B cell (primary cell): ENCODE results near the gene FAM53B. TPM values are rescaled to one million over a fixed set of nuclear protein-coding genes. Genes with fewer than 3 reads are reported as not detected.

Experiments
- ATAC-seq: fragments of 200-7000 bp; cut with Tn5 transposase; one replicate; pipeline ENCODE4 v1.10.0; 2021; ENCODE audit warnings: low read depth, mild to moderate bottlenecking, moderate number of reproducible peaks, moderate library complexity
- CTCF ChIA-PET: fragments of 350-600 bp; sonication (Branson Sonifier 250); formaldehyde crosslinking; loops from one replicate; lab custom pipeline; 2021; ENCODE audit warnings: antibody characterized with exemption, inconsistent platforms; lab: Charles Lee
- POLR2A ChIA-PET: fragments of 350-600 bp; sonication (Branson Sonifier 250); formaldehyde crosslinking; loops from one replicate; lab custom pipeline; 2021; ENCODE audit warnings: antibody characterized with exemption; lab: Charles Lee
- DNase-seq: peaks from one replicate; pipeline ENCODE4 v3.0.0; 2013
- H2AFZ ChIP-seq: 2 replicates; pipeline ENCODE4 v1.6.1; 2012; ENCODE audit warnings: mild to moderate bottlenecking, low read depth, low read length; ENCODE audit not compliant: insufficient read depth, poor library complexity, severe bottlenecking
- H3K27ac ChIP-seq, 2 donors: 1 replicate in 1 of 2; 2 replicates in 1 of 2; pipeline ENCODE4 v1.5.1; 2012 to 2013; ENCODE audit warnings: low read length in 2 of 2, mild to moderate bottlenecking in 2 of 2, moderate library complexity in 1 of 2
- H3K27me3 ChIP-seq, 4 experiments: fragments of 200-600 bp in 1 of 4; sonication (generic) in 1 of 4; replicated peaks in 1 of 4; 1 replicate in 2 of 4; 2 replicates in 2 of 4; pipeline versions ENCODE4 v1.6.1 to v1.7.0; 2013 to 2016; ENCODE audit warnings: low read length in 3 of 4, mild to moderate bottlenecking in 2 of 4, mixed read lengths in 1 of 4, moderate library complexity in 1 of 4; ENCODE audit not compliant: insufficient read depth in 4 of 4, control insufficient read depth in 3 of 4; ENCODE audit errors: control extremely low read depth in 1 of 4
- H3K36me3 ChIP-seq, 2 experiments: replicated peaks in 1 of 2; 1 replicate in 1 of 2; 2 replicates in 1 of 2; pipeline versions ENCODE4 v1.6.1 to v1.7.1; 2013; ENCODE audit warnings: low read length in 1 of 2; ENCODE audit not compliant: insufficient read depth in 2 of 2, control insufficient read depth in 1 of 2; ENCODE audit errors: control extremely low read depth in 1 of 2, extremely low read depth in 1 of 2
- H3K4me1 ChIP-seq, 2 donors: fragments of 200-600 bp in 1 of 2; sonication (generic) in 1 of 2; 1 replicate in 1 of 2; 2 replicates in 1 of 2; pipeline versions ENCODE4 v1.5.1 to v1.6.1; 2013 to 2017; ENCODE audit warnings: low read length in 2 of 2; ENCODE audit not compliant: control insufficient read depth in 2 of 2, insufficient read depth in 2 of 2
- H3K4me2 ChIP-seq: replicated peaks from 2 replicates; pipeline ENCODE3; 2012; ENCODE audit warnings: mild to moderate bottlenecking, low read depth, low read length; ENCODE audit not compliant: poor library complexity, severe bottlenecking
- H3K4me3 ChIP-seq, 5 experiments: fragments of 200-600 bp in 1 of 5; sonication (generic) in 1 of 5; 1 replicate in 3 of 5; 2 replicates in 2 of 5; pipeline versions ENCODE4 v1.5.1 to v1.7.0; 2011 to 2016; ENCODE audit warnings: low read length in 4 of 5, mild to moderate bottlenecking in 4 of 5, low read depth in 2 of 5, control low read depth in 1 of 5, moderate library complexity in 1 of 5; ENCODE audit not compliant: insufficient read depth in 1 of 5; ENCODE audit errors: control extremely low read depth in 1 of 5, extremely low read depth in 1 of 5
- H3K79me2 ChIP-seq: fragments of 200-600 bp; sonication (generic); one replicate; pipeline ENCODE4 v1.6.0; 2016; ENCODE audit warnings: low read length; ENCODE audit not compliant: control insufficient read depth, insufficient read depth
- H3K9ac ChIP-seq: fragments of 200-600 bp; sonication (generic); 2 replicates; pipeline ENCODE4 v1.6.1; 2017; ENCODE audit warnings: mild to moderate bottlenecking, low read length, moderate library complexity
- H3K9me3 ChIP-seq, 3 donors: one replicate each; pipeline versions ENCODE4 v1.6.1 to v1.7.1; 2013; ENCODE audit warnings: low read length in 2 of 3; ENCODE audit not compliant: control insufficient read depth in 2 of 3, insufficient read depth in 1 of 3; ENCODE audit errors: control extremely low read depth in 1 of 3
- H4K20me1 ChIP-seq: 2 replicates; pipeline ENCODE4 v1.6.0; 2012; ENCODE audit warnings: mild to moderate bottlenecking, low read length; ENCODE audit not compliant: insufficient read depth, control insufficient read depth, poor library complexity, severe bottlenecking
- H3K27ac Mint-ChIP-seq: one replicate; pipeline ENCODE4 v1.8.0; 2021; ENCODE audit warnings: mixed read lengths
- H3K27me3 Mint-ChIP-seq: one replicate; pipeline ENCODE4 v1.8.0; 2021; ENCODE audit warnings: mixed read lengths
- H3K4me1 Mint-ChIP-seq: one replicate; pipeline ENCODE4 v1.8.0; 2021; ENCODE audit warnings: mixed read lengths
- H3K4me3 Mint-ChIP-seq: one replicate; pipeline ENCODE4 v1.8.0; 2021; ENCODE audit warnings: mixed read lengths
- H3K9me3 Mint-ChIP-seq: one replicate; pipeline ENCODE4 v1.8.0; 2022; ENCODE audit warnings: mixed read lengths; ENCODE audit not compliant: insufficient read depth
- EZH2 ChIP-seq: IDR thresholded peaks from 2 replicates; pipeline ENCODE4 v1.6.1; 2012; ENCODE audit warnings: borderline replicate concordance, low read depth, mild to moderate bottlenecking, moderate library complexity, low read length; ENCODE audit not compliant: insufficient read depth, poor library complexity, severe bottlenecking
- WGBS: methylation state at CpG from one replicate; pipeline ENCODE4 v1.1.5; 2013; ENCODE audit warnings: missing lambda C conversion rate; ENCODE audit not compliant: insufficient coverage; 5-methylcytosine and 5-hydroxymethylcytosine counted together
- intact Hi-C: fragments of 100-400 bp; cut with micrococcal nuclease; formaldehyde crosslinking; loops from one replicate; pipeline ENCODE4 v1.10.0; 2022
- polyA plus RNA-seq: library from polyadenylated mRNA; depleted of rRNA; stranded (reverse); fragments of >200 nt; gene quantifications from 2 replicates; pipeline ENCODE4 v1.2.3, GENCODE V29; 2012
- total RNA-seq, 2 donors: library from RNA; stranded (reverse); fragments of 120-200 nt in 1 of 2; gene quantifications; 1 replicate in 1 of 2; 2 replicates in 1 of 2; pipeline versions ENCODE4 v1.2.3 to v1.2.4, GENCODE V29; 2013 to 2022
- TF ChIP-seq, protein P1 (sequence below): fragments of 200-600 bp; IDR thresholded peaks from one replicate; pipeline ENCODE4 v1.8.0; 2022; ENCODE audit warnings: antibody characterized with exemption, mild to moderate bottlenecking

Gene FAM53B
- total and polyA plus RNA-seq, 2 donors (not counting 1 experiment from before 2014, with no cell fraction given): 51.2 to 186 TPM

DNA sequence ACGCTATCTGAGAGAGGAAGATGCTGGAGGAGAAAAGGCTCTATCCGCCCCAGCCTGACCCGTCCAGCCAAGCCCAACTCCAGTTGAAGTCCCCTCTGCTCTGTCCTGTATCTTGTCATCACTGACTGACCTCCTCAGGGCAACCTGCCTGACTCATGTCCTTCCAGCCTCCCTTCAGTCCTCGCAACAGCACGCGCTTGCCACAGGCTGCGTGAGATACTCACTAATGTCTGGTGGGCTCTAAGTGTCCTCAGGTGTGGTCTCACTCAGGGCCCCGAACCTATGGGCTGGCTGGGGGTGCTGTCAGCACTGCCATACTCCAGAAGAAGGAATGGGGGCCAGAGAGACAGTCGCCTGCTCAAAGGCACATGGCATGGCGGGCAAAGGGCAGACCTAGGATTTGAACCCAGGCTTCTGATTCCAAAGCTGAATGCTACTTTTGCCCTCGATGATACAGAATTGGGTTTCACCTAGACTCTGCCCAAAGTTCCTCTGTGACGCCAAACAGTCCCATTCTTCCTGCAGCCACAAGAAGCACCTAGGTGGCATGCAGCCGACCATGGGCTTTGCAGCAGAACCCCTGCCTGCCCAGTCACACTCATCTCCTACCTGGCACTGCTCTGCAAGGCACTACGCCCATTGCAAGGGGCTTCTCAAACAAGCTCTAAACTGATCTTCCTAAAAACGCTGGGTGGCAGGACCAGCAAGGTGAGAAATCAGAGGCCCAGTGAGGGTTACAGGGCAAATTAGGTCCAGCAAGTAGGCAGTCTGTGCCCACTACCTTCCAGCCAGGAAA lies 8.5 kb downstream of the FAM53B start:
- peaks cover 100% of the 10 kb centered on the region for H3K79me2 ChIP-seq
- no peak overlapping the region for H3K4me3 ChIP-seq
- no peaks in the 10 kb centered on the region for H3K9me3 Mint-ChIP-seq
- H3K9me3 ChIP-seq: no peaks in the 10 kb centered on the region
- intact Hi-C loops: no loop called here
- peaks cover 97% of the 10 kb centered on the region for H3K4me1 Mint-ChIP-seq
- H3K9ac ChIP-seq: no peak overlapping the region
- ATAC-seq: no peak
- ChIA-PET POLR2A (interaction anchor here (0.9 to 1.2 kb wide), 2 partner anchors 17 to 38 kb away, joined by 3 to 8 read pairs; no protein-coding TSS in a partner anchor), CTCF (interaction anchor here (1.3 to 8.2 kb wide), 4 partner anchors 11 to 203 kb away, joined by 3 to 353 read pairs (median 51); no protein-coding TSS in a partner anchor)
- no peaks in the 10 kb centered on the region for H3K27me3 Mint-ChIP-seq
- peaks cover 0 to 30% of the 10 kb centered on the region in 2 experiments for H3K36me3 ChIP-seq
- H3K4me1 ChIP-seq: peaks cover 100% of the 10 kb centered on the region in 2 donors
- peak overlapping the region; percentile 90 for H3K4me2 ChIP-seq
- no peak for DNase-seq
- TF ChIP-seq EZH2: no peak
- peak overlapping the region; percentile 57 for H3K4me3 Mint-ChIP-seq
- H3K27ac Mint-ChIP-seq: peak overlapping the region; percentile 79
- H2AFZ ChIP-seq: no peak overlapping the region
- peaks cover 69% of the 10 kb centered on the region for H4K20me1 ChIP-seq
- H3K27me3 ChIP-seq: no peaks in the 10 kb centered on the region
- WGBS: 91% methylated on average over 11 of the region's 15 CpGs
- peak overlapping the region; percentile 39 to 98 for H3K27ac ChIP-seq

DNA sequence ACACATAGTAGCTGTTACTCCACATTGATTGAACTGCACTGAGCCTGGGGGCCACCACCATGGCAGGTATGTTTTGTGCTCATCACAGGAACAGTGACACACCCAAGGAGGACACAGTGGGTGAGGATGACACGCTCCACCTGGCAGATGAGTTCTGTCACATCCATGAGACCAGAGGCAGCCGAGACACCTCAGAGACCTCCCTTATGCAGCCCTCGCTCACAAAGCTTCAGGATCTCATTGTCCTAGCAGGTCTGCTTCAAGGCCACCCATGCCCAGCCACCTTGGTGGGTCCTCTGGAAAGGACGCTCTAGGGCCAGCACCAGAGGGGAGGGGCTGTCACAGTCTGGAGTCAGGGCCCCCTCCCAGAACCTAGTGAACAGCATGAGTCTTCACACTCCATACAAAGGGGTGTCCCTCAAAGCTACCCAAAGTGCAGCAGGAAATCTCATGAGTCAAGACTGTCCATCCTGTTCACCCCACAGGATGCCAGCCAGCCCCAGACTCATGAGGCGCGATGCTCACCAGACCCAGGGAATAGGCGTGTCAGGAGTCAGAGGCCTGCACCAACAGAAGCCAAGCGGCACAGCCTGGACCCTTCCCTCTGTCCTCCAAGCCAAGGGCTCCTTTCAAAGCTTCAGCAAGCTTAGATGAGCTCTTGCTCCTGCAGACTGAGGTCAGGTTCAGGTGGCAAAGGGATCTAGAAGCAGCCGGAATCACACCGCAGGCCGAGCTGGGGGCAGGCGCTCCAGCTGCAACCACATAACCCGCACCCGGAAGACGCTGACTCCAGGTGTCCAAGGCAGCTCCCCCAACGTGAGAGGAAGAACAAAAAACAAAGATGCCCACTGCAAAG lies 9.6 kb downstream of the FAM53B start:
- Histone ChIP-seq H3K4me1 (peaks cover 100% of the 10 kb centered on the region in 2 donors), H3K4me3 (peak overlapping the region in 3 of 5 experiments; percentile 11 to 39 (median 18)), H3K27ac (peak overlapping the region; percentile 80 to 98), H3K4me2 (peak overlapping the region; percentile 90), H3K9me3 (no peaks in the 10 kb centered on the region), H3K27me3 (no peaks in the 10 kb centered on the region), H3K79me2 (peaks cover 100% of the 10 kb centered on the region), H4K20me1 (peaks cover 72% of the 10 kb centered on the region), H3K9ac (peak overlapping the region; percentile 45), H2AFZ (no peak overlapping the region), H3K36me3 (peaks cover 0 to 29% of the 10 kb centered on the region in 2 experiments)
- 61% methylated on average over 15 of the region's 16 CpGs for WGBS
- DNase-seq (peak; percentile 71), ATAC-seq (peak; percentile 78)
- POLR2A ChIA-PET: interaction anchor here (1.0 to 2.7 kb wide), 8 partner anchors 10 to 184 kb away, joined by 3 to 14 read pairs (median 6); no protein-coding TSS in a partner anchor
- Mint-ChIP-seq H3K4me3 (peak overlapping the region; percentile 52), H3K27me3 (no peaks in the 10 kb centered on the region), H3K27ac (peak overlapping the region; percentile 79), H3K9me3 (no peaks in the 10 kb centered on the region), H3K4me1 (peaks cover 97% of the 10 kb centered on the region)
- CTCF ChIA-PET: interaction anchor here (0.9 to 8.2 kb wide), 8 partner anchors 11 to 204 kb away, joined by 3 to 97 read pairs (median 4); no protein-coding TSS in a partner anchor
- intact Hi-C loops: no loop called here
- TF ChIP-seq, protein P1, sequence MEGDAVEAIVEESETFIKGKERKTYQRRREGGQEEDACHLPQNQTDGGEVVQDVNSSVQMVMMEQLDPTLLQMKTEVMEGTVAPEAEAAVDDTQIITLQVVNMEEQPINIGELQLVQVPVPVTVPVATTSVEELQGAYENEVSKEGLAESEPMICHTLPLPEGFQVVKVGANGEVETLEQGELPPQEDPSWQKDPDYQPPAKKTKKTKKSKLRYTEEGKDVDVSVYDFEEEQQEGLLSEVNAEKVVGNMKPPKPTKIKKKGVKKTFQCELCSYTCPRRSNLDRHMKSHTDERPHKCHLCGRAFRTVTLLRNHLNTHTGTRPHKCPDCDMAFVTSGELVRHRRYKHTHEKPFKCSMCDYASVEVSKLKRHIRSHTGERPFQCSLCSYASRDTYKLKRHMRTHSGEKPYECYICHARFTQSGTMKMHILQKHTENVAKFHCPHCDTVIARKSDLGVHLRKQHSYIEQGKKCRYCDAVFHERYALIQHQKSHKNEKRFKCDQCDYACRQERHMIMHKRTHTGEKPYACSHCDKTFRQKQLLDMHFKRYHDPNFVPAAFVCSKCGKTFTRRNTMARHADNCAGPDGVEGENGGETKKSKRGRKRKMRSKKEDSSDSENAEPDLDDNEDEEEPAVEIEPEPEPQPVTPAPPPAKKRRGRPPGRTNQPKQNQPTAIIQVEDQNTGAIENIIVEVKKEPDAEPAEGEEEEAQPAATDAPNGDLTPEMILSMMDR: no peak
- TF ChIP-seq EZH2: no peak
